Omental fat pad (tissue), 4 donors: ENCODE results near the gene NR1H4. TPM values are rescaled to one million over a fixed set of nuclear protein-coding genes. Genes with fewer than 3 reads are reported as not detected.

Source experiments
- ATAC-seq: fragments of 150-250 bp; one replicate; pipeline ENCODE4 v1.9.1; 2016; ENCODE audit warnings: mild to moderate bottlenecking, moderate library complexity; ENCODE audit not compliant: low FRiP score
- DNase-seq: peaks from one replicate; pipeline ENCODE4 v3.0.0-alpha.2; 2019; ENCODE audit warnings: low spot score
- CTCF ChIP-seq, 3 donors: fragments of 450-650 bp; IDR thresholded peaks; one replicate each; pipeline ENCODE4 v1.5.1; 2016 to 2017; ENCODE audit warnings: antibody characterized with exemption in 3 of 3, mild to moderate bottlenecking in 3 of 3, moderate library complexity in 2 of 3
- total RNA-seq, 4 donors: library from RNA; depleted of rRNA; stranded (reverse); fragments of >200 nt; gene quantifications; one replicate each; pipeline ENCODE4 v1.1.0, GENCODE V29; 2016

The NR1H4 gene
- total RNA-seq, 4 donors from 2014 or later: not detected

GRCh38 chr12:100574187-100575074 lies 100.8 kb downstream of the NR1H4 start:
- DNase-seq (no peak), ATAC-seq (peak; percentile 3)
- no peak for TF ChIP-seq CTCF (IDR thresholded peaks at IDR 0.05)

- no peak for TF ChIP-seq CTCF (IDR thresholded peaks at IDR 0.05)
- ATAC-seq (no peak), DNase-seq (no peak)
Measured at GRCh38 chr12:100576331-100577036, 102.8 kb downstream of the NR1H4 start.

- DNase-seq (no peak), ATAC-seq (no peak)
- no peak for TF ChIP-seq CTCF (IDR thresholded peaks at IDR 0.05)
Measured at GRCh38 chr12:100578923-100579322, 105.3 kb downstream of the NR1H4 start.

DNA sequence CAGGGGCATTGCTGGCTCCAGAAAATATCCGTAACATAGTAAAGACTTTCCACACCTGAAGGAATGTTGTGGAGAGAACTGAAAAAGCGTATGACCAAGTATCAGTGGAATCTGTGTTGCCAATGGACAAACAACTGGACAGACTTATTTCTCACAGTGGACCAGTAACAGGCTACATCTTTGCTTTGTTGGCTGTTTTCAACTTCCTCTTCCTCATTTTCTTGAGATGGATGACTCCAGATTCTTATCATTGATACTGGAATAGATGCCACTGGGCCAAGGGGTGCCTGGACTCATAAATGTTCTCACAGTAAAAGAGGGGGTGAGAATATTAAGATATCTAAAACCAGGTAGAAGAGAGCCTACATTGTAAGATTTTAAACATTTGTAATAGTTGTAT lies 106.2 kb downstream of the NR1H4 start:
- TF ChIP-seq CTCF (IDR thresholded peaks at IDR 0.05): no peak
- no peak for ATAC-seq

GRCh38 chr12:100584256-100584655 lies 110.6 kb downstream of the NR1H4 start:
- no peak for TF ChIP-seq CTCF (IDR thresholded peaks at IDR 0.05)
- no peak for ATAC-seq
- no peak for DNase-seq

More for the DNA sequence above, 106.2 kb downstream of the NR1H4 start:
- DNase-seq: no peak

DNA sequence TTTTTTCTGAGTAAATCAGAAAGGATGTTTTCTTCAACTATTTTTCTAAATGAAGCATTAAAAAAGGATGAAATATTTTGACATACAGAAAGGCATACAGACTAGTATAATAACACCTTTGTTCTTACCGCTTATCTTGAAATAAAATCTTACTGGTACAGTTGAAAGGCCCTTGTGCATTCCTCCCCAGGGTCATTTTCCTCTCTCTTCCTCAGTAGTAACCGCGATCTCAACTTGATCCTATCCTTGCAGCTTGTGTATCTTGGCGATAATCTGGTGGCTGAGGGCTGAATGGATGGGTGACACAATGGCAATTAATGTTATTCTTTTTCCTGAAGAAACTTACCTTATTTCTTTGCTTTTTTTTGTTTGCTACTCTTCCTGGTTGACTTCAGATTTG lies 118.3 kb downstream of the NR1H4 start:
- no peak for TF ChIP-seq CTCF (IDR thresholded peaks at IDR 0.05)
- DNase-seq: no peak
- no peak for ATAC-seq
